ENCODE measurements around the gene PTPN11.
"Not testable (repeated sequence)": the region's sequence is repeated elsewhere in the genome, so short reads cannot be mapped to it uniquely, and the experiment has no call there.

Gene PTPN11

GRCh38 chr12:112433551-112433950 is 14.8 kb downstream of the PTPN11 start:
- Histone ChIP-seq H3K36me3 (ENCODE audit: control insufficient read depth, low read length) (no peaks in the 10 kb centered on the region), H3K4me2 (ENCODE audit: low read length) (no peak overlapping the region), H3K27ac (ENCODE audit: low read depth, low read length) (no peak overlapping the region), H3K9me2 (replicated peaks; ENCODE audit: control insufficient read depth, low read length) (no peaks in the 10 kb centered on the region), H3K9me3 (ENCODE audit: control insufficient read depth, insufficient read depth, low read length) (no peaks in the 10 kb centered on the region), H3K79me2 (ENCODE audit: control insufficient read depth, low read length) (peaks cover 91% of the 10 kb centered on the region), H3K4me1 (ENCODE audit: control insufficient read depth, low read length) (no peaks in the 10 kb centered on the region), H3F3A (ENCODE audit: control insufficient read depth, insufficient read depth) (0 out of 2 replicates have a peak, but pooled peaks cover 2% of the 10 kb centered on the region), H3K27me3 (ENCODE audit: control insufficient read depth, low read length) (no peaks in the 10 kb centered on the region), H4K20me1 (ENCODE audit: control insufficient read depth, insufficient read depth, low read depth, low read length) (no peaks in the 10 kb centered on the region; the same call in 1 of the 2 replicates), H3K4me3 (ENCODE audit: low read length) (no peak overlapping the region)
- no peak for TF ChIP-seq EZH2phosphoT487 (IDR thresholded peaks at IDR 0.05; ENCODE audit: borderline replicate concordance, low read length)
- no peak for TF ChIP-seq CTCF (IDR thresholded peaks at IDR 0.05; ENCODE audit: low read depth, low read length, poor library complexity, severe bottlenecking)

- H3K4me1 ChIP-seq (ENCODE audit: control insufficient read depth, low read length); H3K4me3 ChIP-seq (ENCODE audit: low read length); H3K36me3 ChIP-seq (ENCODE audit: control insufficient read depth, low read length); H3K27ac ChIP-seq (ENCODE audit: low read depth, low read length); H3K9me2 ChIP-seq (replicated peaks; ENCODE audit: control insufficient read depth, low read length); H3K9me3 ChIP-seq (ENCODE audit: control insufficient read depth, insufficient read depth, low read length); H3K27me3 ChIP-seq (ENCODE audit: control insufficient read depth, low read length); H3F3A ChIP-seq (ENCODE audit: control insufficient read depth, insufficient read depth); H3K4me2 ChIP-seq (ENCODE audit: low read length); H4K20me1 ChIP-seq (ENCODE audit: control insufficient read depth, insufficient read depth, low read depth, low read length): not testable (repeated sequence)
- peaks cover 81% of the 10 kb centered on the region for H3K79me2 ChIP-seq (ENCODE audit: control insufficient read depth, low read length)
Observed at GRCh38 chr12:112438645-112439044, 19.9 kb downstream of the PTPN11 start.

GRCh38 chr12:112439769-112440168 is 21.0 kb downstream of the PTPN11 start:
- no peaks in the 10 kb centered on the region for H3K4me1 ChIP-seq (ENCODE audit: control insufficient read depth, low read length)
- H3K4me3 ChIP-seq (ENCODE audit: low read length), result no peak overlapping the region
- H3K36me3 ChIP-seq (ENCODE audit: control insufficient read depth, low read length), result peaks cover 3% of the 10 kb centered on the region; the same call in 1 of the 2 replicates
- H3K27me3 ChIP-seq (ENCODE audit: control insufficient read depth, low read length), result no peaks in the 10 kb centered on the region
- TF ChIP-seq EZH2phosphoT487 (IDR thresholded peaks at IDR 0.05; ENCODE audit: borderline replicate concordance, low read length) (no peak), CTCF (IDR thresholded peaks at IDR 0.05; ENCODE audit: low read depth, low read length, poor library complexity, severe bottlenecking) (no peak)
- H4K20me1 ChIP-seq (ENCODE audit: control insufficient read depth, insufficient read depth, low read depth, low read length), result no peaks in the 10 kb centered on the region
- H3K9me3 ChIP-seq (ENCODE audit: control insufficient read depth, insufficient read depth, low read length), result no peaks in the 10 kb centered on the region
- no peak overlapping the region for H3K27ac ChIP-seq (ENCODE audit: low read depth, low read length)
- H3K79me2 ChIP-seq (ENCODE audit: control insufficient read depth, low read length), result peaks cover 80% of the 10 kb centered on the region
- no peaks in the 10 kb centered on the region for H3K9me2 ChIP-seq (replicated peaks; ENCODE audit: control insufficient read depth, low read length)
- H3K4me2 ChIP-seq (ENCODE audit: low read length), result no peak overlapping the region
- H3F3A ChIP-seq (ENCODE audit: control insufficient read depth, insufficient read depth), result 0 out of 2 replicates have a peak, but pooled peaks cover 2% of the 10 kb centered on the region

DNA sequence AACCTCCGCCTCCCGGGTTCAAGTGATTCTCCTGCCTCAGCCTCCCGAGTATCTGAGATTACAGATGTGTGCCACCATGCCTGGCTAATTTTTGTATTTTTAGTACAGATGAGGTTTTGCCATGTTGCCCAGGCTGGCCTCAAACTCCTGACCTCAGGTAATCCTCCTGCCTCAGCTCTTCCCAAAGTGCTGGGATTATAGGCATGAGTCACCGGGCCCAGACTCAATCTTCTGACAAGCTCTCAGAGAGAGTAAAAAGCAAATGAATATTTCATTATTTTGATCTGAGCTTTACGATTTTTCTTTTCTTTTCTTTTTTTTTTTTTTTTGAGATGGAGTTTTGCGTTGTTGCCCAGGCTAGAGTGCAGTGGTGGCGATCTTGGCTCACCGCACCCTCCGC is 21.9 kb downstream of the PTPN11 start:
- H3K79me2 ChIP-seq (ENCODE audit: control insufficient read depth, low read length), result peaks cover 73% of the 10 kb centered on the region
- H3K9me3 ChIP-seq (ENCODE audit: control insufficient read depth, insufficient read depth, low read length); H4K20me1 ChIP-seq (ENCODE audit: control insufficient read depth, insufficient read depth, low read depth, low read length): not testable (repeated sequence)

More for the DNA sequence above, 21.9 kb downstream of the PTPN11 start:
- not testable (repeated sequence) for H3K9me2 ChIP-seq (replicated peaks; ENCODE audit: control insufficient read depth, low read length); H3K27me3 ChIP-seq (ENCODE audit: control insufficient read depth, low read length); H3K4me1 ChIP-seq (ENCODE audit: control insufficient read depth, low read length); H3K27ac ChIP-seq (ENCODE audit: low read depth, low read length); H3K36me3 ChIP-seq (ENCODE audit: control insufficient read depth, low read length); H3F3A ChIP-seq (ENCODE audit: control insufficient read depth, insufficient read depth); H3K4me2 ChIP-seq (ENCODE audit: low read length); H3K4me3 ChIP-seq (ENCODE audit: low read length)

All from DOHH2 (cell line).